WTC11 (cell line): ENCODE measurements around the gene TCHH.

Experiments used
- CREM ChIP-seq: sonication (generic); formaldehyde crosslinking; IDR thresholded peaks from 2 replicates; pipeline ENCODE4 v1.8.1; 2022; ENCODE audit warnings: mild to moderate bottlenecking, missing genetic modification reagents, moderate library complexity
- ELF4 ChIP-seq: sonication (generic); formaldehyde crosslinking; IDR thresholded peaks from 2 replicates; pipeline ENCODE4 v1.8.1; 2022; ENCODE audit warnings: low read depth, mild to moderate bottlenecking, moderate library complexity, missing genetic modification reagents
- ESRRA ChIP-seq: sonication (generic); formaldehyde crosslinking; IDR thresholded peaks from 2 replicates; pipeline ENCODE4 v1.8.1; 2022; ENCODE audit warnings: mild to moderate bottlenecking, missing genetic modification reagents, borderline replicate concordance
- JAZF1 ChIP-seq: fragments of 250-450 bp; sonication (Bioruptor Pico); IDR thresholded peaks from 2 replicates; pipeline ENCODE4 v1.9.0; 2021; ENCODE audit warnings: moderate library complexity, mild to moderate bottlenecking, inconsistent platforms
- JUN ChIP-seq: sonication (generic); formaldehyde crosslinking; IDR thresholded peaks from 2 replicates; pipeline ENCODE4 v1.8.0; 2023; ENCODE audit warnings: mild to moderate bottlenecking, missing genetic modification reagents
- NFYB ChIP-seq: sonication (generic); formaldehyde crosslinking; conservative IDR thresholded peaks from 2 replicates; pipeline ENCODE4 v1.8.0; 2022; ENCODE audit warnings: low read depth, missing genetic modification reagents
- NR3C1 ChIP-seq: sonication (generic); formaldehyde crosslinking; conservative IDR thresholded peaks from 2 replicates; pipeline ENCODE4 v1.8.1; 2023; ENCODE audit warnings: low read depth, mild to moderate bottlenecking, missing genetic modification reagents
- RELA ChIP-seq: sonication (generic); formaldehyde crosslinking; IDR thresholded peaks from 2 replicates; pipeline ENCODE4 v1.8.1; 2022; ENCODE audit warnings: missing genetic modification reagents, mild to moderate bottlenecking, borderline replicate concordance
- TP53 ChIP-seq: sonication (generic); formaldehyde crosslinking; IDR thresholded peaks from 2 replicates; pipeline ENCODE4 v1.8.1; 2023; ENCODE audit warnings: mild to moderate bottlenecking, missing genetic modification reagents
- ZBTB21 ChIP-seq: sonication (generic); formaldehyde crosslinking; IDR thresholded peaks from 2 replicates; pipeline ENCODE4 v1.8.1; 2023; ENCODE audit warnings: mild to moderate bottlenecking, missing genetic modification reagents, borderline replicate concordance
- TF ChIP-seq, protein P1 (sequence below): fragments of 200-600 bp; IDR thresholded peaks from 2 replicates; pipeline ENCODE4 v1.8.0; 2022; ENCODE audit warnings: antibody characterized with exemption
- TF ChIP-seq, protein P2 (sequence below): sonication (generic); formaldehyde crosslinking; IDR thresholded peaks from 2 replicates; pipeline ENCODE4 v1.8.1; 2022; ENCODE audit warnings: low read depth, mild to moderate bottlenecking, moderate library complexity, missing genetic modification reagents, borderline replicate concordance
- TF ChIP-seq, protein P3 (sequence below): sonication (generic); formaldehyde crosslinking; IDR thresholded peaks from 2 replicates; pipeline ENCODE4 v1.8.0; 2022; ENCODE audit warnings: mild to moderate bottlenecking, missing genetic modification reagents
- TF ChIP-seq, protein P4 (sequence below): sonication (generic); formaldehyde crosslinking; IDR thresholded peaks from 2 replicates; pipeline ENCODE4 v1.8.1; 2022; ENCODE audit warnings: missing genetic modification reagents, borderline replicate concordance

DNA sequence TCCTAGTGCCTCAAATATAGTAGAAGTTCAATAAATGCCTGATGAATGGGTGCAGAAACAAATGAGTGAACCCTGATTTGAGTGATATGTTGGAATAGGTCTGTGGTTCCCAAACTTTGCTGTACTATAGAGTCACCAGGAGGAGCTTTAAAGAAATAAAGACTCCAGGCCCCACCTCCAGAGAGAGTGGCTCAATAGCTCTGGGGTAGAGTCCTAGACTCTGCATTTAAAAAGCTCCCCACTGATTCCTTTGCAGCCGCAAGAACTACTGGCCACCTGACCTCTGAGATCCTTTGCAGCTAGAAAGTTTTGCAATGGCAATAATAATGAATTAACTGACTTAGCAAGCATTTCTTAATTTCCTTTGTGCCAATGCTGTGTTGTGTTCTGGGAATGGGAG, 47.3 kb downstream of the TCHH start:
- TF ChIP-seq JUN (no peak), JAZF1 (CRISPR knock-in tag) (no peak), ELF4 (no peak), CREM (no peak), RELA (CRISPR knock-in tag) (no peak), ESRRA (no peak), ZBTB21 (CRISPR knock-in tag) (no peak), NR3C1 (no peak), TP53 (no peak), NFYB (CRISPR knock-in tag) (no peak)
- TF ChIP-seq, protein P1, sequence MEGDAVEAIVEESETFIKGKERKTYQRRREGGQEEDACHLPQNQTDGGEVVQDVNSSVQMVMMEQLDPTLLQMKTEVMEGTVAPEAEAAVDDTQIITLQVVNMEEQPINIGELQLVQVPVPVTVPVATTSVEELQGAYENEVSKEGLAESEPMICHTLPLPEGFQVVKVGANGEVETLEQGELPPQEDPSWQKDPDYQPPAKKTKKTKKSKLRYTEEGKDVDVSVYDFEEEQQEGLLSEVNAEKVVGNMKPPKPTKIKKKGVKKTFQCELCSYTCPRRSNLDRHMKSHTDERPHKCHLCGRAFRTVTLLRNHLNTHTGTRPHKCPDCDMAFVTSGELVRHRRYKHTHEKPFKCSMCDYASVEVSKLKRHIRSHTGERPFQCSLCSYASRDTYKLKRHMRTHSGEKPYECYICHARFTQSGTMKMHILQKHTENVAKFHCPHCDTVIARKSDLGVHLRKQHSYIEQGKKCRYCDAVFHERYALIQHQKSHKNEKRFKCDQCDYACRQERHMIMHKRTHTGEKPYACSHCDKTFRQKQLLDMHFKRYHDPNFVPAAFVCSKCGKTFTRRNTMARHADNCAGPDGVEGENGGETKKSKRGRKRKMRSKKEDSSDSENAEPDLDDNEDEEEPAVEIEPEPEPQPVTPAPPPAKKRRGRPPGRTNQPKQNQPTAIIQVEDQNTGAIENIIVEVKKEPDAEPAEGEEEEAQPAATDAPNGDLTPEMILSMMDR: no peak
- TF ChIP-seq, protein P2, sequence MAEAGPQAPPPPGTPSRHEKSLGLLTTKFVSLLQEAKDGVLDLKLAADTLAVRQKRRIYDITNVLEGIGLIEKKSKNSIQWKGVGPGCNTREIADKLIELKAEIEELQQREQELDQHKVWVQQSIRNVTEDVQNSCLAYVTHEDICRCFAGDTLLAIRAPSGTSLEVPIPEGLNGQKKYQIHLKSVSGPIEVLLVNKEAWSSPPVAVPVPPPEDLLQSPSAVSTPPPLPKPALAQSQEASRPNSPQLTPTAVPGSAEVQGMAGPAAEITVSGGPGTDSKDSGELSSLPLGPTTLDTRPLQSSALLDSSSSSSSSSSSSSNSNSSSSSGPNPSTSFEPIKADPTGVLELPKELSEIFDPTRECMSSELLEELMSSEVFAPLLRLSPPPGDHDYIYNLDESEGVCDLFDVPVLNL (CRISPR knock-in tag): no peak
- TF ChIP-seq, protein P3, sequence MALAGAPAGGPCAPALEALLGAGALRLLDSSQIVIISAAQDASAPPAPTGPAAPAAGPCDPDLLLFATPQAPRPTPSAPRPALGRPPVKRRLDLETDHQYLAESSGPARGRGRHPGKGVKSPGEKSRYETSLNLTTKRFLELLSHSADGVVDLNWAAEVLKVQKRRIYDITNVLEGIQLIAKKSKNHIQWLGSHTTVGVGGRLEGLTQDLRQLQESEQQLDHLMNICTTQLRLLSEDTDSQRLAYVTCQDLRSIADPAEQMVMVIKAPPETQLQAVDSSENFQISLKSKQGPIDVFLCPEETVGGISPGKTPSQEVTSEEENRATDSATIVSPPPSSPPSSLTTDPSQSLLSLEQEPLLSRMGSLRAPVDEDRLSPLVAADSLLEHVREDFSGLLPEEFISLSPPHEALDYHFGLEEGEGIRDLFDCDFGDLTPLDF (CRISPR knock-in tag): no peak
- TF ChIP-seq, protein P4, sequence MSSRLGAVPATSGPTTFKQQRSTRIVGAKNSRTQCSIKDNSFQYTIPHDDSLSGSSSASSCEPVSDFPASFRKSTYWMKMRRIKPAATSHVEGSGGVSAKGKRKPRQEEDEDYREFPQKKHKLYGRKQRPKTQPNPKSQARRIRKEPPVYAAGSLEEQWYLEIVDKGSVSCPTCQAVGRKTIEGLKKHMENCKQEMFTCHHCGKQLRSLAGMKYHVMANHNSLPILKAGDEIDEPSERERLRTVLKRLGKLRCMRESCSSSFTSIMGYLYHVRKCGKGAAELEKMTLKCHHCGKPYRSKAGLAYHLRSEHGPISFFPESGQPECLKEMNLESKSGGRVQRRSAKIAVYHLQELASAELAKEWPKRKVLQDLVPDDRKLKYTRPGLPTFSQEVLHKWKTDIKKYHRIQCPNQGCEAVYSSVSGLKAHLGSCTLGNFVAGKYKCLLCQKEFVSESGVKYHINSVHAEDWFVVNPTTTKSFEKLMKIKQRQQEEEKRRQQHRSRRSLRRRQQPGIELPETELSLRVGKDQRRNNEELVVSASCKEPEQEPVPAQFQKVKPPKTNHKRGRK (CRISPR knock-in tag): no peak
